Left forelimb (tissue), 1 donor: ENCODE measurements around the gene AGR3.

Experiments
- DNase-seq: peaks from one replicate; pipeline ENCODE4 v3.0.0-alpha.2; 2018; ENCODE audit warnings: low spot score

Gene AGR3

DNA sequence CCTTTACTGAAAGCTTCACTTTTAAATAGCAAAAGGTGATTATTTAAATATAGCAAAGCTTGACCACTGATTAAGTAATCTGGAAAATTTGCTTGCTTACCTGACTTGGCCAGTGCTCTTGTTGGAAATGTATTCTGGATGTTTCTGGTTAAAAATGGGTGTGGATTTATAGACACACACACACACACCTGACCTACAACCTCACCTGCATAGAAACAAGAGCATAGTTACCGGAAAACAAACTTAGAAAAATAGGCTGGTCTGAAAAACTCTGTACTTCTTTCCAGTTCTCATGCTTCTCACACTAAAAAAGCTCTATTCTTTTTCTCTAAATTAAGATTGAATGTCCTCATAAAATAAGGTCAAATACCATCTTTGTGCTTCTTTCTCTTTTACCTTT is at the start of gene AGR3:
Gene AGR3 (minus strand): TSS at position 140 of the 400 bp plus-strand sequence. CDS start 3,365 bp downstream, outside the sequence.
- no peak for DNase-seq

DNA sequence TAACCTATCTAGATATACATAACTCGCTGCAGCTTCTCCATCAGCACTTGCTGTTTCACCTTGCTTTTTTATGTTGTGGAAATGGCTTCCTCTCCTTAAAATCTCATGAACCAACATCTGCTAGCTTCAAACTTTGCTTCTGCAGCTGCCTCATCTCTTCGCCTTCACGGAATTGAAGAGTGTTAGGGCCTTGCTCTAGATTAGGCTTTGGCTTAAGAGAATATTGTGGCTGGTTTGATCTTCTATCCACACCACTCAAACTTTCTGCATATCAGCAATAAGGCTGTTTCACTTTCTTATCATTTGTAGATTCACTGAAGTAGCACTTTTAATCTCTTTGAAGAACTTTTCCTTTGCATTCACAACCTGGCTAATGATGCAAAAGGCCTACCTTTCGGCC is 49.2 kb upstream of the AGR3 start:
- DNase-seq = no peak

DNA sequence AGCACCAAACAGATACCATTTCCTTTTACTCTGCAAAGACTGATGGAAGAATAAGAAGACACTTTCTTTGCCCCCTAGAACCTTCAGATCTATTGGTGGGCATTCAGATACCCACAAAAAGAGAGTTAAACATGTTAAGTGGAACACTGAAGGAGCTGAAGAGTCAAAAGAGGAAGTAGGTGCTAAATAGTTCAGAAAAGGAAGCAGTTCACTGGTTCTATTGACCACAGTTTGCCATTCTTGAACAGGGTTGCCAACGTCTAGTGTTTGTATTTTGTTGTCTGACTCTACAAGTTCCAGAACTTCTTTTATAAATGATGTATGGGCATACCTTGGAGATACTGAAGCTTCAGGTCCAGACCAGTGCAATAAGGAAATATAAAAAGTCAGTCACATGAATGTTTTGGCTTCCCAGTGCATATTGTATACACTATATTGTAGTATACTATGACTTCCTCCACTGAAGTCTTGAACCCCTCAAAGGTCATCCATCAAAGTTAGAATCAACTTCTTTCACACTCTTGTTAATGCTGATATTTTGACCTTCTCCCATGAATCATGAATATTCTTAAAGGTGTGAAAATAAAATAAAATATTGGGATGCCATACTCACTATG is 47.5 kb upstream of the AGR3 start:
- no peak for DNase-seq

DNA sequence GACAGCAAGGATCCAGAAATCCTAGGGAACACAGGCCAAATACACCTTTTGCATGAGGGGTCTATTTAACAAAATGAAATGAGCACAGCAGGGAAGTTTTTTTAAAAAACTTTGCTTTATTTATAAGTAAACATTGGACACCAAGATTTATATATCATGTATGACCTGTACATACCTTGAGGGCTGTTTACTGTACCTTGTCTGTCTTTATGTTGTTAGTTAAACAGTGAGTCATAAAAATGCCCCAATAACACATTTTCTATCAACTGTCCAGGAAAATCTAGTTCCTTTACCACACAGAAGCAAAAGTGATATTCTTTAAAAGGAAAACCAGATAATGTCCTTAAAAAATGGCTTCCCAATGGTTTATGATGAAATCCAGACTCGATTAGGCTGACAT is 45.1 kb upstream of the AGR3 start:
- no peak for DNase-seq

DNA sequence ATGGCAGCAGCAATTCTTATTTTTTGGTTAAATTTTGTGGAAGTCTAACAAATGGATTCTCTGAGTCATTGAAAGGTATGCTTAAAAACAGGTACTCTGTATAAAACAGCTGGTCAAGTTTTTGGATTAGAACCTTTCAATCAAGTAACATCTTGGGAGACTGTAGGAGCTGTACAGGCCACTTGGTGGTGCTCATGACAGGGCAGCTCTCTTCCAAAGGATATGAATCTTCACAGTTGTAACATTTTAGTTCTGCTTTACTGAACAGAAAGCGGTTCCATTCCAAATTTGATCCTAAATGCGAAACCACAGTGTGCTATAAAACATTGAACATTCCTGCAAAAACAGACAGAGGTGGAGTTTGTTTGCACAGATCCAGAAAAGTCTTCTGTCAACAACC is 44.5 kb upstream of the AGR3 start:
- DNase-seq = no peak

DNA sequence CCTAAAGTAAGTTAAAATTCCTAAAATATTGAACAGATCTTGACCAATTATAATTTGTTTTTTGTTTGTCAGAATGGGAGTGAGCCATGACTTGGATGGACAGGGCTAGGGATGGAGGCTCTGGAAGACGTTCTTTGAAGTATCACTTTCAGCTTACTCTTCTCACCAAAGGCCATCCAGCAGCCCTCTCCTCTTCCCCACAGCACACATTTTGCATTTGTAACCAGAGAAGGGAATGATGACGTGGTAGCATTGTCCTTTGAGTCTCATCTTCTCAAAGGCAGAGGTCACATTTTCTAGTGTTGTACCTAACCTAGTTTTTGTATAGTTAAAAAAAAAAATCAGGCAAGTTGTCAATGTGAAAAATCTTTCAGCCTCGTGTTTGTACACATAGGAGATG is 43.8 kb upstream of the AGR3 start:
- DNase-seq = no peak

DNA sequence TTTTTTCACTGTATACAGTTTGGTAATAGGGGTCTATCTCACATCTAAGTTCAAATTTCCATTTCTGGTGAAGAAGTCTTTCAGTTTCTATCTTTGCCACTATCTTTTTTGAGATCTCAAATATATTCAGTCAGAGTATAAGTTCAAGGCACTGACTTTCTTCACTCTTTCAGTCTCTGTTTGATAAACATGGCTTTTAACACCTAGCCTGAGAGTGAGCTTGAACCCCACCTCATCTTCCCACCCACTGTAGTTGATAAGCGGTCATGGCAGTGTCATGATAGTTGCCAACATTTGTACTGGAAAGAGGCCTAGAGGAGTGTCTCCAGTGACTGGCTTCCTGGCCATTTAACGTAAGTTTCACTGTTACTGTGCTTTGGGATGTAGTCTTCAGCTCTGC is 41.2 kb upstream of the AGR3 start:
- DNase-seq = no peak

DNA sequence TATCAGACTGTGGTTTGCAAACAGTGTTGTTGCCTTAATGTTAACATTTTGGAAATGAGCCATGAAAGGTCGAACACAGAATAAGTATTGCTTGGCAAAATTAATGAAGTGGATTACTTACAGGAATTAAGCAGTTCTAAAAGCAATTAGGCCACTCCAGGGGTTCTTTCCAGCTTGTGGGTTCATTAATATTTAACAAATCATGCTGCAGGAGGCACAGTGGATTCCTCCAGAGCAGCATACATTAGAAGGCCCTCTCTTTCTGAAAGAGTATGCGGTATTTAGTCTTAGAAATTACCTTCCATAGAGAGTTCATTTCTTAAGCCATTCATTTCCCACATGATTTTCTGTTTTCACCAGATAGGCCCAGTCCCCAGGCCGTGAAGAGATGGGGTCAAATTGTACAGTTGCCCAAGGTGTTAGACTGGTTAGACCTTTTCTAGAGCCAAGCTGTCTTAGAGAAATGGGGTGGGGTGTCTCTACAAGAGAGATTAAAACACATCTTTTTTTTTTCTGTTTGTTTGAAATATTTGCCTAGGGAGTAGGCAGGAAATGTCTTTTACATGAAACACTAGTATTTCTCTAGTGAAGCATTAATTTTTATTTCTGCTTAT is 40.0 kb upstream of the AGR3 start:
- no peak for DNase-seq

DNA sequence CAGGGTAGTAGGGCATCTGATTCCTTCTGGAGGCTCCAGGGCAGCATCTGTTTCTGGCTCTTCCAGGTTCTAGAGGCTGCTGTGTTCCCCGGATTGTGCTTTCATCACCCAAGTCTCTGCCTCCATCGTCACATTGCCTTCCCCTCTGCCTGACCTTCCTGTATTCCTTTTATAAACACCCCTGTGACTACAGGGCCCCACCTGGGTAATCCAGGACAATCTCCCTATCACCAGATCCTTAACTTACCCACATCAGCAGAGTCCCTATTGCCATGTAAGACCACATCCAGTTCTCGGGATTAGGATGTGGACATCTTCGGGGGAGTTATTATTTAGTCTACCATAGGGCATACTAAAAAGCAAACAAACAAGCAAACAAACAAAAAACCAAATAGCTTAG is 39.4 kb upstream of the AGR3 start:
- no peak for DNase-seq

DNA sequence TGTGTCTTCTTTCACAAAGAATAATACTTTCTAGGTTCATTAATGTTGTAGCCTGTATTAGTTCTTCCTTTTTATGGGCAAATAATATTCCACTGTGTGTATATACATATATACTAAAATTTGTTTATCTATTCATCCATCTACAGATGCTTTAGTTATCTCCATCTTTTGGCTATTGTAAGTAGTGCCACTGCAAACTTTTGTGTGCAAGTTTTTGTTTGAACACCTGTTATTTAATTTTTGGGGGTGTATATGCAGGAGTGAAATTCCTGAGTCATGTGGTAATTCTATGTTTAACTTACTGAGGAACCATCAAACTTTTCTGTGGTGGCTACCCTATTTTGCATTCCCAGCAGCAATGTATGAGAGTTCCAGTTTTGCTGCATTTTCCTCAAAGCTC is 37.7 kb upstream of the AGR3 start:
- DNase-seq = no peak

DNA sequence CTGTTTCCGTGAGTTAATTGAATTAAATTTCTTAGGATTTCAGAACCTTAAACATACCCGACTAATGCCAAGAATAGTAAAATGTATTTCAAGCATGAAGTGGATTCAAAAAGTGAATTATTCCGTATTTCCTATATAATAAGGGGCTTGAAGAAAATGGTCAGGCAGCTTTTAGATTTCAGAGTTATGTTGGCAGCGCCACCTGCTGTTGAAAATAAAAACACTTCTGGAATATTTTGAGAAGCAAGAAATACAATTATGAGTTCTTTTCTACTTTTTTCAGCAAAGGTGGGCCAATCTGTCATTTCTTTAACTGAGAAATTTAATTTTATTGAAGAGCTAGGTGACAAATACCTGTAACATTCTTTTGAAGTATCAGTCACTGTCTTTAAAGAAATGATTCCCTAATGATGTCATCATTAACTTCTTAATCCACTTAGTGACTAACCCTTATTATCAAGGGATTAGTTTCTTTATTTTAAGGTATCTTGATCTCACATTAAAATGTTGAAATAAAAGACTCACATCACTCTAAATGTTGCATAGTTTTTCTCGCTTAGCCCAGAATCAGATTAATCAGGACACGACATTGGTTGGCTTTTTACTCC is 36.6 kb upstream of the AGR3 start:
- no peak for DNase-seq

DNA sequence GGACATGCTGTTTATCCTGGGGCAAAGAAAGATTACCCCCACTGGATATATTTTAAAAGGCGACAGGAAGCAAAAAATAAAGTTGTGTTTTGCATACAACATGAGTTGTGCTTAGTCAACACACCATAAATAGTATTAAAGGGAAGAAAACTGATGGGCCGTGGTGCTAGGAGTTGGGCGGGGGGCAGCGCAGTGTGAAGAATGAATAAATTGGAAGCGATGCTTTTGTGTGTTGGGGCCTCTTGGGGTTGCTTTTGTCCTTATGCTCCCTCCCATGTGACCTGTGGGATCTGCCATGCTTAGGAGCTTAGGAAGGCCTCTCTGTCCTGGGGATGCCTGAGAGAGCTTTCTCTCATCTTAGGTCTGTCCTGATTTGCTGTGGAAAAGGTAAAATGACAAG is 35.0 kb upstream of the AGR3 start:
- no peak for DNase-seq

DNA sequence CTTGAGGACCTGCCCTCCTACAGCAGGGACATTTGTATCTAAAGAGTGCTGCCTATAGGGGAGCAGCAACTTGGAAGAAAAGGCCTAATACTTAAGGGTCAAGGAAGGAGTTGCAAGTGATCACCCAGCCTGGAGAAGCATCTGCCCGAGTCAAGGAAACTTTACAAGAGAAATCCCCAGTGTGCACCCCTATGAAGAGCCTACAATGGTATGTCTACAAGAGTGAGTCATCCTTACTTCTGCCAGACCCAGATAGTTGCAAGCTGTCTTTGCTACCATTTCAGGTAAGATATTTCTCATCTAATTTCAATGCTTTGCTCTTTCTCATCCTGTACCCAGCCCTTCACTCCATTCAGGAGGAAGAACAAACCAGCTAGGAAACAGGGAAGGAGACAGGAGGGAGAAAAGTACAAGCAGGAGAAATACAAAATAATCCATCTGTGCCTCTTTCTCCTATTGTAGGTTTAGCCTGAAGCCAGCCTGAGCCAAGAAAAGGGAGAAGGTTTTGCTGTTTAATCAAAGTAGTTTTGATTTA is 34.4 kb upstream of the AGR3 start:
- no peak for DNase-seq

DNA sequence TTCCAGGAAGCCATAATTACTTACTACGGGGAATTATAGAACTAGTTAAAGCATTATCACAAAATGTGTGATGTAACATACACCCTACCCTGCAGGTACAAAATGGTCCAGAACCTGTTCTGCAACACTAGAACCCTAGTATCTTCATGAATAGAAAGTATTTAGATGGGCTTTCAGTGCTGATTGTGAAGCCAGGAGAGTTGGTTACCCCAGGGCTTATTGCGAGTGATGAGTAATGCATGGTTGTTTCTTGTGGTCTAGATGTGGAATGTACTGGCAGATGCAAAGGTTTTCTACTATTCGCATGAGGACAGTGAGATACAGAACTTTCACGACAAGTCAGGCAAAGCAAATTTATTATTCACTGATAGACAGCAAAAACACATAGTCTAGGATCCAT is 33.6 kb upstream of the AGR3 start:
- no peak for DNase-seq

DNA sequence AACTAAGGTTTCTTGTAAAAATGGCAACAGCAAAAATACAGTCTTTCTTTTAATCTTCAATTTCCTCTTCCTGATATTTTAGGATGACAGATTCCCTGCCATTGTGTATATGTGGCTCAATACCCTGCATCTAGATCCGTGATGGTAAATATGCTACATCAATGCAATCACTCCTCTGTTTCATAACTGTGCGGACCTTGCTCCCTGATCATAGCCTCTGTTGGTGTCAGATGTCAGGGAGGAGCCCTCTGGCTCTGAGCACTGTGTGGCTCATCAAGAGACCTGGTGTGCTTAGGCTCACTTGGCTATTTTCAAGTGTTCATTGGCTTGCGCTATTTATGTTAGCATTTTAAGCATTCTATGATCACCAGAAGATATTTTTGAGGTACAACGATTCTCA is 33.0 kb upstream of the AGR3 start:
- DNase-seq = no peak

DNA sequence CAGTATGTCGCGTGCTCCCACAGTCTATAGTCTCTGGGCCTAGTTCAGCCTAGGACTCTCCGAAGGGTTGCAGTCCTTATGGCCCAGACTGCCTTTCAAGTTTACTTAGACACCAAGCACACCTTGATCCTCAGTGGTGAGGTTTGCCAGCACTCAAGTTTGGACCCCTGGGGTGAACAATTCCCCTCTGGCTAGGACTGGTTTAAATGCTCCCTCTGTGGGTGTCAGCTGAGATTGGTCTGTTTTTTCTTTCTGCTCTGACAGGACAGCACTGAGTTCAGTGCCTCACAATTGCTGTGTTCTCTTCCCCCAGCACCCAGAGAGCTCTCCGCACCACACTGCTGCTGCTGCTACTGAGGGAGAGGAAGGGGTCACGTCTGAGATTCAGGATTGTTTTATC is 31.9 kb upstream of the AGR3 start:
- DNase-seq = no peak

DNA sequence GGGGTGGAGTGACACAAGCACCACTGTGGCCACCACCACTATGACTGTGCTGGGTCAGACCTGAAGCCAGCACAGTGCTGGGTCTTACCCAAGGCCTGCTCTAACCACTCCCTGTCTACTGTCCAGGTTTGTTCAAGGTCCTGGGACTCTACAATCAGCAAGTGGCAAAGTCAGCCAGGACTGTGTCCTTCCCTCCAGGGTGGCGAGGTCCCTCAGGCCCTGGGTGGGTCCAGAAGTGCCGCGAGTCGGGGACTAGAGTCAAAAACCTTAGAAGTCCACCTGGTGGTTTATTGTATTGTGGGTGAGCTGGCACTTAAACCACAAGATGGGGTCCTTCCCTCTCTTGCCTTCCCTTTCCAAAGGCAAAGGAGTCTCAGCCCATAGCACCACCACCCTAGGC is 30.8 kb upstream of the AGR3 start:
- no peak for DNase-seq

DNA sequence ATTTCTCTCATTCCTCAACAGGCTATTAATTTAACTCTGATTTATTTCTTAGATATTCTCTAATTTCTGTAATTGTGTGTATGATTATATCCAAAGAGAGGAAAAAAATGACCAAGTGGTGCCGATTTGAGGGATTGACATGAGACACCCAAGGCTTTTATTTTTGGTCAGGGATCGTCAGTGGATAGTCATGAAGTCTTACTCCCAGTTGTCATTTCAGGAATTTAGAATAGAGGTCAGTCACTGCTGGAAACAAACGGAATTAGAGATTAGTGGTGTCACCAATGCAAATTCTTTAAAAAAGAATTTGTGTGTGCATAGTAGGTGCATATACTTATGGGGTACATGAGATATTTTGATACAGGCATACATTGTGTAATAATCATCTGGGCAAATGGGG is 26.8 kb upstream of the AGR3 start:
- no peak for DNase-seq

DNA sequence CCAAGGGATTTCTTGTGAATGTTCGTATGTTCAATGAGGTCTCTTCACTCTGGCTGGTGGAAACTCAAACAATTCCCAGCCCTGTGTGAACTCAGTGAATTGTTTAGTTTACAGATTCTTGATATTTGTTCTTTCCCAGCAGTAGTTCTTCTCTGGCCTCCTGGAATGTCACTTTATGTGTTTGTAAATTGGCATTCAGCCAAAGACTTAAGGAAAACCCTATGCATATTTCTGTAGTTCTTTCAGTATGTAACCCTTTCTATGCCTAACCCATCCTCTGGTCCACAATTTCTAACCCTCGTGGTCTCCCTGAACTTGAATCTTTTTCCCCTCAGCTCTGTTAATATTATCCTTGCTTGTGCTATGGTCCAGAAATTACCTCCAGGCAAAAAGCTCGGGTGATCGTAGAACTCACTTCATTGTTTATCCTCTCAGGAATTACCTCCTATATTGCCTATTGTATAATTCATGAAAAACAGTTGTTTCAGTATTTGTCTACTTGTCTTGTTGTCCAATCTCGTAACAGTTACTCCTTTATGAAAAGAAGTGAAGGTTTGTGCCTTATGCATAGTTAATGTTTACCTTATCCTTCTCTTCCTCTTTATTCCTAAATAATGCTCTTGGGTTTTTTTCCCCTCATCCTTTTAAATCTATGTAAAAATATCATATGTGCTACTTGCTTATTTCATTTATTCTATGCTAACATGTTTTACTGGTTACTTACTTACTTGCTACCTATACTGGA is 23.7 kb upstream of the AGR3 start:
- DNase-seq = no peak

DNA sequence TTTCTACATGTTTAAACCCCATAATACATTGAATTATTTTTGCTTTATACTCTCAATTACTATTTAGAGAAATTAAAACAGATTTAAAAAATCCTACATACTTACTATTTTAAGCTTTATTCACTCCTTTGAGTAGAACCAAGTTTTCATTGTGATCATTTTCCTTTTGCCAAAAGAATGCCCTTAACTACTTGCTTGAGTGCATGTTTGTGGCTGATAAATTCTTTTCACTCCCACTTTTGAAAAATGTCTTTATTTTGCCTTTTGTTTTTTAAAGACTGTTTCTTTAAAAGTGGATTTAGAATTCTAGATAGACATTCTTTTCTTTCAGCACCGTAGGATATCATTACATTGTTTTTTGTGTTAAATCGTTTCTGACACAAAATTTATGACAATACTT is 22.3 kb upstream of the AGR3 start:
- no peak for DNase-seq

DNA sequence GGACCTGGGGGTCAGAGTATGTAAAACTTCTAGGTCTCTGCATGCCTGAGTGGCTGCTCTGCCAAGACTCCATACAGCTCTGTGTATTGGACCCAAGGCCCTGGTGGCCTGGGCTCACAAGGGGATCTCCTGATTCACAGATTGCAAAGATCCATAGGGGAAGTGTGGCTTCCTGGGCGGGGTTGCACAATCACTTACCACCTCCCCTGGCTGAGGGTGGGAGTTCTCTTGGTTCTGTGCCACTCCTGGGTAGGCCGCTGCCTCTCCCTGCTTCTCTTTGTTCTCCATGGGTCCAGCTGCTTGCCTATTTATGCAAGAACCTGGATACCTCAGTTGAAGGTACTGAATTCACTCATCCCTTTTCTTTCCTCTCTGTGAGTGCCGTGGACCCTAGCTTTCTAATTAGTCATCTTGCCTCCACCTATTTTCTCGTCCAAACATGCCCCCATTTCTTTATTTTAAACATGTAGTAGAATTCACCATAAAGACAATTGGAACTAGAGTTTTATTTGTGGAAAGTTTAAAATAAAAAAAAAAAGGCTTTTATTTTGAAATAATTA is 18.5 kb upstream of the AGR3 start:
- no peak for DNase-seq

DNA sequence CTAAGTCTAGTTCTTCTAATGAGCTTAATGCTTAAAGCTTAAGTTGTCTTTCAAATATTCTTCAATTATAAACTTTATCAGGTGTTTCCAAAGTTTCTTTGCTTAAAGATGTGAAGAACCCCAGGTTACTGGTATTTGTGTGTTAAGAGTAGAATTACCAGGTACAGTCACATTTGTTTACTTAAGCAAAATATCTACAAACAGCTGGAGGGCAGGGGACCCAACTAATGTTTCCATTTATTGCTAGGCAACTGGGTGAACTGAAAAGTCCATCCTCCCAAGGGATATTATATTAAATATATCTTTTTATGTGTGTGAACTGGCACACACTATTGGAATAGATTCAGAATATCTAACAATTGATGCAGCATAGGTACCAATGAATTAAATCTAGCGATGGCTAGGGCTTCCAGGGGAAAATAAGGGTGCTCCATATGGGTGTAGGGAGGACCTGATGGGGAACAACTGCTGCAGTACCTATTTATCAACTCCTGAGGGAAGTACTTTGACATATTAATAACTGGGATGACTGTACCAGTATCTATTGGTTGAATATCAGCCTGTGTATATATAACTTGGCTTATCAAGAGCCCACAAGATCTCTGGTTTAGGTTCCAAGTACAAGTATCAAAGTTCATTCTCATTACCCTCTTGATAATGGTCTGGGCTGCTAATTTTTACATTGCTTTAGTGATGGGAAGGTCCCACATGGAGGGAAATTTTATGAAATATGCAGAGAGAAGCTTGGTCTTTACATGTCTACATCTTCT is 10.3 kb upstream of the AGR3 start:
- DNase-seq = no peak
